Erythroblast (primary cell): Measurements from ENCODE around the gene RREB1.

Experiments used
- DNase-seq, 2 experiments: peaks; one replicate each; lab custom pipeline; 2025; lab: John Stamatoyannopoulos, UW
- GATA1 ChIP-seq: IDR thresholded peaks from 2 replicates; pipeline ENCODE4 v1.6.1; 2011; ENCODE audit warnings: low read depth, mild to moderate bottlenecking, control low read depth, low read length, moderate library complexity
- POLR2A ChIP-seq: IDR thresholded peaks from 2 replicates; pipeline ENCODE4 v1.6.1; 2011; ENCODE audit warnings: mild to moderate bottlenecking, low read length

The RREB1 gene

DNA sequence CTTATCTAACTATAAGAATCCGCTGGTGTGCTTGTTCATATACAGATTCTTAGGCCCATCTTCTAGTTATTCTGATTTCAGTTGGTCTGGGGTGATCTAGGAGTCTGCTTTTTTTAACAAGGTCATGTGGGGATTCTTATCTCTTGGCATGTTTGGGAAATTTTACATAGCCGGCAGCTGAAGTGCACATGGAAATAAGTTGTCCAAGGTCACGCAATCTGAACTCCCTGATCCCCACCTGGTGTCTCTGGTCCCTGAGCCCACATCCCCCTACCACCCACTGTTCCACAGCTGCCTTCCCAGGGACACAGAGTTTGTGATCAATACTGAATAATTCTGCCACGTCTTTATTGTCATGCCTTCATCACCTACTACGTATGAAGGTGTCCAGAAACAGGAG, 114.4 kb downstream of the RREB1 start:
- TF ChIP-seq GATA1: no peak
- TF ChIP-seq POLR2A: no peak
- DNase-seq: no peak

DNA sequence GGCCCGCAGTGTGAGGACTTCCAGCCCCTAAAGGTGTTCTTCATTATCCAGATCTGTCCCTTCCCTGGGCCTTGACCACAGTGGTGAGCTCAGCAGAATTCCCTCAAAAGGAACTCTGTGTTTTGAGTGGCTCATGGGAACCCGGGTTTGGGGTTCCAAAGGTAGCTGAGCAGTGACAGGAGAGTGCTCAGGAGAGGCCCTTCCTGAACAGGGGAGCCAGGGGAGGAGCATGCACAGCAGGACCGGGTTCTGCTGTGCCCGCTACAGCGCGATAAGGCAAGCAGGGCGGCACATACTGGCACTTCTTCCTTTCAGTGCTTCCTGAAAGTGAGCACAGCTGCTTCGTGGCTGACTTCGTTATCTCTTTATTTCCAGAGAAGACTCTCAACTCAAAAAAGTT, 117.0 kb downstream of the RREB1 start:
- DNase-seq: peak; percentile 77 to 87
- TF ChIP-seq GATA1: no peak
- peak; percentile 61 for TF ChIP-seq POLR2A

DNA sequence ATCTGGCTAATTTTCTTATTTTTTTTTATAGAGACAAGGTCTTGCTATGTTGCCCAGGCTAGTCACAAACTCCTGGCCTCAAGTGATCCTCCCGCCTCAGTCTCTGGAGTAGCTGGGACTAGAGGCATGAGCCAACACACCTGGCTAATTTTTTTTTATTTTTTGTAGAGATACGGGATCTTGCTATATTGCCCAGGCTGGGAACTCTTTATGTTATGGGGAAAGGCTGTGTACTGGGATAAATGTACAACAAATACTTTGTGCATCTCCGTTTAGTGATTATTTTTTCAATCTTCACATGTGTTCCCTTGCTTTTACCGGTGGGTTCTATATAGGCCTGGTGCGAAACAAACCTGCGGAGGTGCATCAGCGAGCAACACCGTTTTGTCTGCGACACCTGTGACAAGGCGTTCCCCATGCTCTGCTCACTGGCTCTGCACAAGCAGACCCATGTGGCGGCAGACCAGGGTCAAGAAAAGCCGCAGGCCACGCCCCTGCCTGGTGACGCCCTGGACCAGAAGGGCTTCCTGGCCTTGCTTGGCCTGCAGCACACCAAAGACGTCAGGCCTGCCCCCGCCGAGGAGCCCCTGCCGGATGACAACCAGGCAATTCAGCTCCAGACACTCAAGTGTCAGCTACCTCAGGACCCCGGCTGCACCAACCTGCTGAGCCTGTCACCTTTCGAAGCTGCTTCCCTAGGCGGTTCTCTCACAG, 121.1 kb downstream of the RREB1 start:
- DNase-seq: no peak
- TF ChIP-seq GATA1: no peak
- TF ChIP-seq POLR2A: no peak

DNA sequence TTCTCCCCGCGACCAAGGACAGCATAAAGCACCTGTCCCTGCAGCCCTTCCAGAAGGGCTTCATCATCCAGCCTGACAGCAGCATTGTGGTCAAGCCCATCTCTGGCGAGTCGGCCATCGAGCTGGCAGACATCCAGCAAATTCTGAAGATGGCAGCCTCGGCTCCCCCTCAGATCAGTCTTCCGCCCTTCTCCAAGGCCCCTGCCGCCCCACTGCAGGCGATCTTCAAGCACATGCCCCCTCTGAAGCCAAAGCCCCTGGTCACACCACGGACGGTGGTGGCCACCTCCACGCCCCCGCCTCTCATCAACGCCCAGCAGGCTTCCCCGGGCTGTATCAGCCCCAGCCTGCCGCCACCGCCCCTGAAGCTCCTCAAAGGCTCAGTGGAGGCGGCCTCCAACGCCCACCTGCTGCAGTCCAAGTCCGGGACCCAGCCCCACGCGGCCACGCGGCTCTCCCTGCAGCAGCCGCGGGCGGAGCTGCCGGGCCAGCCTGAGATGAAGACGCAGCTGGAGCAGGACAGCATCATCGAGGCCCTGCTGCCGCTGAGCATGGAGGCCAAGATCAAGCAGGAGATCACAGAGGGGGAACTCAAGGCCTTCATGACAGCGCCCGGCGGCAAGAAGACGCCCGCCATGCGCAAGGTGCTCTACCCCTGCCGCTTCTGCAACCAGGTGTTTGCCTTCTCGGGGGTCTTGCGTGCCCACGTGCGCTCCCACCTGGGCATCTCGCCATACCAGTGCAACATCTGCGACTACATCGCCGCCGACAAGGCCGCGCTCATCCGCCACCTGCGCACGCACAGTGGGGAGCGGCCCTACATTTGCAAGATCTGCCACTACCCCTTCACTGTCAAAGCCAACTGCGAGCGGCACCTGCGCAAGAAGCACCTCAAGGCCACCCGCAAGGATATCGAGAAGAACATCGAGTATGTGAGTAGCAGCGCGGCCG, 121.9 kb downstream of the RREB1 start:
- peak in 1 of 2 experiments; percentile 32 for DNase-seq
- TF ChIP-seq POLR2A (no peak), GATA1 (no peak)

DNA sequence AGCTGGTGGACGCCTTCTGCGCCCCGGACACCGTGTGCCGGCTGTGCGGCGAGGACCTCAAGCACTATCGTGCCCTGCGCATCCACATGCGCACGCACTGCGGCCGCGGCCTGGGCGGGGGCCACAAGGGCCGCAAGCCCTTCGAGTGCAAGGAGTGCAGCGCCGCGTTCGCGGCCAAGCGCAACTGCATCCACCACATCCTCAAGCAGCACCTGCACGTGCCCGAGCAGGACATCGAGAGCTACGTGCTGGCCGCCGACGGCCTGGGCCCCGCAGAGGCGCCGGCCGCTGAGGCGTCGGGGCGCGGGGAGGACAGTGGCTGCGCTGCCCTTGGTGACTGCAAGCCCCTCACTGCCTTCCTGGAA, 122.5 kb downstream of the RREB1 start:
- TF ChIP-seq GATA1 (no peak), POLR2A (no peak)
- no peak for DNase-seq

DNA sequence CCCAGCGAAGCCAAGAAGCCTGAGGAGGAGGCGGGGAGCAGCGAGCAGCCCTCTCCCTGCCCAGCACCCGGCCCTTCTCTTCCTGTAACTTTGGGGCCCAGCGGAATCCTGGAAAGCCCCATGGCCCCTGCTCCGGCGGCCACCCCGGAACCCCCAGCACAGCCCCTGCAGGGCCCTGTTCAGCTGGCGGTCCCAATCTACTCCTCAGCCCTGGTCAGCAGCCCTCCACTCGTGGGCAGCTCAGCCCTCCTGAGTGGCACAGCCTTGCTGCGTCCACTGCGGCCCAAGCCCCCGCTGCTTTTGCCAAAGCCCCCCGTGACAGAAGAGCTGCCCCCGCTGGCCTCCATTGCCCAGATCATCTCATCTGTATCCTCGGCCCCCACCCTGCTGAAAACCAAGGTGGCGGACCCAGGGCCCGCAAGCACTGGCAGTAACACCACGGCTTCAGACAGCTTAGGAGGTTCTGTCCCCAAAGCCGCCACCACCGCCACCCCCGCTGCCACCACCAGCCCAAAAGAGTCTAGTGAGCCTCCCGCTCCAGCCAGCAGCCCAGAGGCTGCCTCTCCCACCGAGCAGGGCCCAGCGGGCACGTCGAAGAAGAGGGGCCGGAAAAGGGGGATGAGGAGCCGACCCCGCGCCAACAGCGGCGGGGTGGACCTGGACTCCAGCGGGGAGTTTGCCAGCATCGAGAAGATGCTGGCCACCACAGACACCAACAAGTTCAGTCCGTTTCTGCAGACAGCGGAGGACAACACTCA, 123.4 kb downstream of the RREB1 start:
- TF ChIP-seq POLR2A (no peak), GATA1 (no peak)
- no peak for DNase-seq

DNA sequence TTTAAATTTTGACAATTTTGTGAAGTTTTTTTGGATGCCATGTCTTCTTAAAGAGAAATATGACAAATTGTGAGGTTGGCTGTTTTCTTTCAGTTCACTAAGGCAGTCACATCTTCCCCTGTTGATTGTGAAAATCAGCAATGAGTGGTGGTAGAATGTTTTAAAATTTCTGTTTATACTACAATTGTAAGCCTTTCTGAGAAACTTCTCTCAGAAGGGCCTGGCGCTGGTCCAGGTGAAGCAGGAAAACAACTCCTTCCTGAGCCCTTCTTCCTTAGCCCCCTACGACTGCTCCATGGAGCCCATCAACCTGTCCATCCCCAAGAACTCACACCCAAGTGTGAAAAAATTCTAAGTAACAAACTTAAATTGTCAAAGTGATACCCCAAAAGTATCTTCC, 124.6 kb downstream of the RREB1 start:
- TF ChIP-seq POLR2A (no peak), GATA1 (no peak)
- no peak for DNase-seq

DNA sequence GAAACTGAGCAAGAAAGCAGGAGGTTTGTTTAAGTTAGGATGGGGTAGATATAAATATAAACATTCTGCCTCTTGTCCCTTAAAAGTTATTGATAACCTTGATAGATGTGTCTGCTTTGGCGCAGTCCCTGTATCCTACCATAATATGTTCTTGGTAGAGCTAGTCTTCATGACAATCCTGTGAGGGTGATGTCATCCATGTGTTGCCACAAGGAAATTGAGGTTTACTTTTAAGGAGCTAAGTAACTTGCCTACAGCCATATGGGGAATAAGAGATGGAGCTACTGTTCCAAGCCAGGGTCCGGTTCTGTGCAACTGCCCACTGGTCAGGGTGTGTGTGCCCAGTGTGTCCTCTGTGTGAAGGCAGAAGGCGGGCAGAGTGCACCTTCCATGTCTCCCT, 126.8 kb downstream of the RREB1 start:
- TF ChIP-seq POLR2A: no peak
- no peak for TF ChIP-seq GATA1
- DNase-seq: no peak

DNA sequence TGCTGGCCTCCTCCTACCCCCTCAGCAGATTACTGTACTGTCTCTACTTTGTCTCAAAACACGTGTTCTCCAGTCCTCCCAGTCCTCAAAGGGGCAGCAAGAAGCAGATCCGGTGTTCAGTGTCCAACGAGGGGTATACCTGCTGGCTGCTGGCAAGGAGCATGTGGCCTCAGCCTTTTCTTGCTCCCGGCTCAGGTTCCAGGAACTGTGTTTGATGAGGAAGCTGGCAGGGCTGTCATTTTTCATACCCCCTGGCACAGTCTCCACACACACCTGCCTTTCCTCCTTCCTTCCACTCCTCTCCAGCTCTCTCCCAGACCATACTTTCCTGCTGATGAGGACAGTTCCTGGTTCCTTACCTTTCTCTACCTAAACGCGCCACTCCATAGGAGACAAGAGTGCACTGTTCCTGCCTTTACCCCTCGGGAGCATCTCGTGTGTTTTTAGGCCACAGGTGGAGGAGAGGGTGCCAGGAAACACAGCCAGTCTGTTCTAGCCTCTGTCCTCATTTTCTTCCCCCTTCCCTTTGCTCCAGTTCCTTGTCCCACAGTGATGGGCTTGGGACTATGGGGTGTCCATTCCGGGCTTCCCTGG, 128.0 kb downstream of the RREB1 start:
- no peak for TF ChIP-seq GATA1
- no peak for TF ChIP-seq POLR2A
- DNase-seq: no peak

DNA sequence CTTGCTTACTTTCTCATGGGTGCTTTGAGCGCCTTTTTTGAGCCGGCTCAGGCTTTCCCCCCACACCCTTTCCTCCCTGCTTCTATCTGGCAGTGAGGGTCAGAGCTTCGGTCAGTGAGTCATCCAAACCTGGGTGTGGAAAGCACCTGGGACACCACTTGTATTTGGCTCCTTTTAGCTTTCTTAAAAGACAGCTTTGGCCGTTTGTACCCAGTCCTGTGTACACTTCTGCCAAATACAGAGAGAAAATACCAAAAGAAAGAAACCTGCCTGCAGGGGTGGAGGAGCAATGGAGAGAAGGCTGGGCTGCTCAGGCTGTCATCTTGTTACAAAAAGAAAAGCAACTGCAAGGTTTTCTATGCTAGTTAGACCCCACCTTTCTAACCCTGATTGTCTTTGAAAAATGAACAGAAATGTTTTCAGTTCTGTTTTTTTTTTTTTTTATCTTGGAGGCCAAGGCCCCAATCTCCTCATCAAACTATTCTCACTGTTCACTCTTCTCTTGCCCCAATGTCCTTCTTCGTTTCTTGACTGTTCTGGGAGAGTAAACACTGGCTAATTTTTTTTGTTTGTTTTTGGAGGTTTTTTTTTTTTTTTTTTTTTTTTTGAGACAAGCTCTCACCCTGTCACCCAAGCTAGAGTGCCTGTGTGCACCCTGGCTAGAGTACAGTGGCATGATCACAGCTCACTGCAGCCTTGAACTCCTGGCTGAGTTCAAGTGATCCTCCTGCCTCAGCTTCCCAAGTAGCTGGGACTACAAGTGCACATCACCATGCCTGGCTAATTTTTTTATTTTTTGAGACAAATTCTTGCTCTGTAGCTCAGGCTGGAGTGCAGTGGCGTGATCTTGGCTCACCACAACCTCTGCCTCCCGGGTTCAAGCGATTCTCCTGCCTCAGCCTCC, 128.8 kb downstream of the RREB1 start:
- DNase-seq: peak; percentile 27 to 54
- no peak for TF ChIP-seq POLR2A
- no peak for TF ChIP-seq GATA1

DNA sequence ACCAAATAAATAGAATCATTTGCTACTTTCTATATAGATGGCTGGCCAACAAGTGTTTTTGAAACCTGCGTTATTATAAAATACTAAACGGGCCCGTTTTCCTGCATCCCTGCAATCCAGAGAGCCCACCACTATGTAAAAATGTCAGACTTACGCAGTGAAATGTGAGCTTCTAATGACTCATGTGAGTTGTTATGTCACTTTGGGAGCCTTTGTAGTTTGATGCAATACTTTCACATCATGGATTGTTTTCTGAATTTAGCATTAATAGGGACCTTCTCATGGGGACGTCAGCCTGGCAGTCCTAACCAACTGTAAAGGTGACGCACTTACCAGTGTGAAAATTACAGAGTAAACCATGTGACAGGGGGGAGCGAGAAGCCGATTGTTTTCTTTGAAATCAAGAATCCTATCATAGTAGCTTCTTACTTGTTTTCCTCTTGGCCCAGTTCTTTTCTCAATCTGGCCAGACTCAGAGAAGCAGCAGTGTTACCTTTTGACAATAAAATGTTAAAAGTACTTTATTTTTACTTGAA, 130.0 kb downstream of the RREB1 start:
- TF ChIP-seq GATA1 (no peak), POLR2A (no peak)

DNA sequence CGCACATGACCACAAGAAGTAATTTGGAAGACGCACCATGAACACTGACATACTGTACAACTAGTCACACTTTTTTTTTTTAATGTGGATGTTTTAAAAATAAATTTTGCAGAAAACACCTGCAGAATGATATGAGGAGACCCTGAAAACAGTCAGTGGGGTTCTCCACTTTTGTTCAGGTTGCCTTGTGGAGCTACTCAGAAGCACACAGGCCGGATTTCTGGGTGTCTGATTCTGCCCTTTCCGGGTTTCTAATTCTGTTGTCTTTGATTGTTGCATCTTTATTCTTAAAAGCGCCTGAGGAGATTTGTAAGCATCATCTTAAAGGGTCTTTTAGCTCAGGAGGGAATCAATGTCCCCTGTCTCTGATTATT, 130.8 kb downstream of the RREB1 start:
- DNase-seq: no peak
- TF ChIP-seq POLR2A (no peak), GATA1 (no peak)

More for the DNA sequence above, 130.0 kb downstream of the RREB1 start:
- no peak for DNase-seq
